Placental epithelial cell (primary cell): ENCODE data around the gene ATL1. TPM values are rescaled to one million over a fixed set of nuclear protein-coding genes. Genes with fewer than 3 reads are reported as not detected.

Source experiments
- small RNA-seq: library from RNA; depleted of rRNA; stranded (forward); fragments of <200 nt; gene quantifications from one replicate; pipeline ENCODE3, GENCODE V24; 2012
- total RNA-seq: library from RNA; depleted of rRNA; stranded (reverse); fragments of >200 nt; gene quantifications from 2 replicates; pipeline ENCODE4 v1.2.3, GENCODE V29; 2012

Gene ATL1
- total RNA-seq: 5.9 and 6.0 TPM in 2 replicates

DNA sequence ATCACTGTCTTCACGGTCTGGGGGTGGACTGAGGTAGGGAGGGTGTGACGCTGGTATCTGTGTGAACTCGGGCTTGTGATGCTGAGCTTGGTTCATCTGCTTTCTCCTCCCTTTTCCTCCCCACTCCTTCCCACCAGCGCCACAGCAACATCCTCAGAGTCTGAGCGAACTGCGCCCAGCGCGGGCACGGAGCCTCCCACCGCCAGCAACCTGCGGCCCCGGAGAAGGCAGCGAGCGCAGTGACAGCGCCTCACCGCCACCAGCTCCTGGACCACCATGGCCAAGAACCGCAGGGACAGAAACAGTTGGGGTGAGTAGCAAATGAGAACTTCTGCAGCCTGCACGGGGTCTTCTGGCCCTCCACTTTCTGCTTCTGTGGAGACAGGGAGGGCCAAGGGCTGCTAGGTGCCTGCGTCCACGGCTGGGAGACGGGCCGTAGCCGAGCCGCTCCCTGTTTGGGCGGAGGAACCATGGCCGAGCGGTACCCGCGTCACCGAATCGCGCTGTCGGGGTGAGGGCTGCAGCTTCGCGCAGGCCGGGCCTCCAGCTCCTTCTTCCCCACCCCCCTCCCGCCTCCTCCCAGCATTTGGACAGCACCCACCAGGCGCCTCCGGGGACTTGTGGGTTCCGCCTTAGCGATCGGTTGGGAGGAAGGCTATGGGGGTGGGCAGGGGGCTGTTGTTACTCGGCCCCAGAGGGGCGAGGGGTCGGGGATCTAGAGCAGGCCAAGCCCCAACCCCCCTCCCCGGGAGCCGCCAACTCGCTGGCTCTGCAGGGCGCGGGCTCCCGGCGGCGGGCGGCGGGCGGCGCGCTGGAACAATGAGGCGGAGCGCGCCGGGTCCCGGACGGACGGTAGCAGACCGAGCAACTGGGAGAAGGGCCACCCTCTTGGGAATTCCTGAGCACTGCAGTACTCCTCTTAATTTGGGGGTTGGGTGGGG lies at the start of gene ATL1:
Gene ATL1, plus strand, starts transcription at position 156 of the 941 bp plus-strand sequence. Its CDS starts 121 bp downstream, at position 277.

DNA sequence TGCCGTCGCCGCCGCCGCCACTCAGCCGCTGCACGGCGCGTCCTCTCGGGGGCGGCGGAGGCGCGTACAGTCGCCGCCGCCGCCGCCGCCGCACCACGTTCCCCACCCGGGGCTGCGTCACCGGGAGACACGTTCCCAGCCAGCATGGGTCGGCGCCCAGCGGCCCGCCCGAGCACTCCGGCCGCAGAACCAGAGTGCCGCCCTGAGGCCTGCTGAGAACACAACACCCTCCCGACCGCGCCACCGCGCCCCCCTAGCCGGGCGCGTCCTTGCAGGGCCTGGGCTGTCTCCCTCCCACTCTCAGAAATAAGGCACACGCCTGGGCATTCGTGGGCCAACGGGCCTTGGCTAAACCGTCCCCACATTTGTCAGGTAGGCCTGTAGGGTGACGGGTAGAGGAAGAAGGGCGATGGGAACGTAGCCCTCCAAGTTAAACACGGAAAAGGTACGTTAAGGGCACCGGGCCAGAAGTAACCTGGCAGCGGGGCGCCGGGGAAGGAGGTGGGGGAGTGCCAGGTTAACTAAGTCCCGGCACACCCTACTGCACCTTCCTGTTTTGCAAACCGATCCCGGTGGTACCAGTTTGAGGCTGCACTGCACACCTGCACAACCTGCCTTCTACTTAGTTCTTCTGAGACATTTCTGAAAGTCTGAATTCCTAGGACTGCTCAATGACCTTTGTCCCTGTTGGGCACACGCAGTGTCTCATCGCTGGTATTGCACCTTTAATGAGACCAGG lies 27.3 kb upstream of the ATL1 start, which contains the start of gene MAP4K5:
Gene MAP4K5, minus strand, starts transcription at position 68 of the 739 bp plus-strand sequence. CDS start 520 bp downstream, outside the sequence.

DNA sequence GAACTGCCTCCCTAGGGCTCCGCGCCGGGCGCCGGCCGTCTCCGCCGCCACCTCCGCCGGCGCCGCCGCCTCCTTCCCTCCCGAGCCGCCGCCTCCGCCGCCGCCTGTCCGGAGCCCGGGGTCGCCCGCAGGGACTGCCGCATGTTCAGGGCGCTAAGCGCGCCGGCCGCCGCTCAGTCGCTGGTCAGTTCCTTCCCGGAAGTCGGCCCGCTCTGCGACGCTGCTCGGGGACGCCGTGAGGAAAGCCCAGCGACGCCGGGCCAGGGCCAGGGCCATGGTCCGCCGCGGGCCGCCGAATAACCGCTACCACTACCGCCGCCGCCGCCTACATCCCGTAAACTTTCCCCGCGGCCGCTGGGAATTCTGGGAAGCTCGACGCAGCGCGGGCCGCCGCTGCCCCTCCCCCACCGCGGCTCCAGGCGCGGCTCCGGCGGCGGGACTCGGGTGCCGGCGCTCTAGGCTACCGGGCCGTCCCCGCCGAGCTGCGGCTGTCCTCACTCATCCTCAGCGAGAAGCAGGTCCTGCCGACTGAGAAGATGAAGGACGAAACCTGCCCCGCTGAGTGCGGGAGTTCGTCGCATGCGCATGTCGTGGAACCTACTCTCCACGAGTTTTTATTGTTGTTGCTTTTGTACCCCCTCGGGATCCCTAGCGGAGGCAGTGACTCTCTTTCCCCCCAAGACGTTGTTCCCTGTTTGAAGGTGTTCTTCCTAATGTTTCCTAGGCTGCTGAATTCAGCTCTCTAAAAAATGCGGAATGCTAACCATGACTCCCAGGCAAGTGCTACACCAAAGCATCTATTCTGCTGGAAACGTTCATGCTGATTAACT lies 108.3 kb downstream of the ATL1 start, which contains the start of gene SAV1:
Gene SAV1, minus strand, starts transcription at position 311 of the 830 bp plus-strand sequence. CDS start 339 bp downstream, outside the sequence.

Small RNA genes within 50 kb of the gene (small RNA-seq; reads per million reads assigned to genes)
- gene RN7SL452P: not detected
- not detected for gene SNRPGP1

Other genes with a start within 250 kb of the ATL1 start
- 4.7 and 5.6 TPM in 2 replicates for gene L2HGDH, start 247.9 kb upstream of the ATL1 start, total RNA-seq
- gene DMAC2L, start 247.8 kb upstream of the ATL1 start, total RNA-seq: 4.0 and 7.9 TPM in 2 replicates
- 1.2 and 1.6 TPM in 2 replicates for gene CDKL1, start 163.3 kb upstream of the ATL1 start, total RNA-seq
- gene MAP4K5, start 27.6 kb upstream of the ATL1 start, total RNA-seq: 48.7 and 70.4 TPM in 2 replicates
- 13.0 and 18.8 TPM in 2 replicates for gene SAV1, start 108.2 kb downstream of the ATL1 start, total RNA-seq